HepG2 (cell line): ENCODE measurements around the gene HSF2BP. TPM values are rescaled to one million over a fixed set of nuclear protein-coding genes. Genes with fewer than 3 reads are reported as not detected.
A peak's percentile ranks its signal among the peaks of the same experiment; 100 is the strongest.

ENCODE experiments used
- DR1 ChIP-seq: sonication (generic); formaldehyde crosslinking; IDR thresholded peaks from 2 replicates; pipeline ENCODE4 v1.8.0; 2021; ENCODE audit warnings: mild to moderate bottlenecking, missing genetic modification reagents, inconsistent platforms
- MTA1 ChIP-seq: sonication (generic); formaldehyde crosslinking; IDR thresholded peaks from 2 replicates; pipeline ENCODE4 v1.4.0; 2020; ENCODE audit warnings: missing genetic modification reagents, mild to moderate bottlenecking, borderline replicate concordance
- NFKB2 ChIP-seq: sonication (generic); formaldehyde crosslinking; IDR thresholded peaks from 2 replicates; pipeline ENCODE4 v1.4.0; 2020; ENCODE audit warnings: missing genetic modification reagents, borderline replicate concordance
- POLR2G ChIP-seq: fragments of 200-400 bp; formaldehyde crosslinking; IDR thresholded peaks from 2 replicates; pipeline ENCODE4 v1.6.1; 2018; ENCODE audit warnings: mild to moderate bottlenecking, low read depth, low read length, moderate library complexity
- RFX5 ChIP-seq: IDR thresholded peaks from 2 replicates; pipeline ENCODE4 v1.6.1; 2011; ENCODE audit warnings: low read depth, low read length, improper control_type of control experiment
- SATB2 ChIP-seq: sonication (generic); formaldehyde crosslinking; IDR thresholded peaks from 2 replicates; pipeline ENCODE4 v1.5.0; 2020; ENCODE audit warnings: missing genetic modification reagents
- SOX13 ChIP-seq, 3 experiments: fragments of 450-650 bp in 1 of 3; sonication (generic) in 1 of 3; formaldehyde crosslinking in 1 of 3; IDR thresholded peaks in 2 of 3; conservative IDR thresholded peaks in 1 of 3; 2 replicates each; pipeline versions ENCODE4 v1.5.0 to v1.6.1; 2016 to 2020; ENCODE audit warnings: antibody characterized with exemption in 1 of 3, mild to moderate bottlenecking in 1 of 3, missing compliant biosample characterization in 1 of 3, missing genetic modification reagents in 1 of 3, moderate library complexity in 1 of 3
- YY1 ChIP-seq: IDR thresholded peaks from 2 replicates; pipeline ENCODE4 v1.6.1; 2011; ENCODE audit warnings: low read length, low read depth, moderate library complexity, mild to moderate bottlenecking; ENCODE audit not compliant: insufficient read depth, insufficient replicate concordance
- ZFP37 ChIP-seq: sonication (generic); formaldehyde crosslinking; IDR thresholded peaks from 2 replicates; pipeline ENCODE4 v1.4.0; 2020; ENCODE audit warnings: missing genetic modification reagents, borderline replicate concordance
- ZFP90 ChIP-seq: sonication (generic); formaldehyde crosslinking; IDR thresholded peaks from 2 replicates; pipeline ENCODE4 v1.8.0; 2022; ENCODE audit warnings: missing genetic modification reagents, mild to moderate bottlenecking, inconsistent platforms, borderline replicate concordance
- ZMYM4 ChIP-seq: sonication (generic); formaldehyde crosslinking; IDR thresholded peaks from 2 replicates; pipeline ENCODE4 v1.8.1; 2023; ENCODE audit warnings: mild to moderate bottlenecking, missing genetic modification reagents
- ZNF225 ChIP-seq: sonication (generic); formaldehyde crosslinking; IDR thresholded peaks from 2 replicates; pipeline ENCODE4 v1.4.0; 2020; ENCODE audit warnings: mild to moderate bottlenecking, missing genetic modification reagents
- ZNF331 ChIP-seq: sonication (generic); formaldehyde crosslinking; IDR thresholded peaks from 2 replicates; pipeline ENCODE4 v1.4.0; 2020; ENCODE audit warnings: missing genetic modification reagents
- ZNF776 ChIP-seq: sonication (generic); formaldehyde crosslinking; IDR thresholded peaks from 2 replicates; pipeline ENCODE4 v1.4.0; 2020; ENCODE audit warnings: mild to moderate bottlenecking, missing genetic modification reagents
- ZNF816 ChIP-seq: sonication (generic); formaldehyde crosslinking; IDR thresholded peaks from 2 replicates; pipeline ENCODE4 v1.8.0; 2022; ENCODE audit warnings: missing genetic modification reagents, mild to moderate bottlenecking, borderline replicate concordance
- polyA plus RNA-seq, 8 experiments: library from polyadenylated mRNA; depleted of rRNA in 3 of 8; stranded (reverse) in 7 of 8; unstranded in 1 of 8; fragments of >200 nt; fragmentation: Illumina TruSeq in 4 of 8; extraction: Trizol in 4 of 8; gene quantifications; 2 replicates each; pipeline versions ENCODE4 v1.2.1 to v1.2.3, GENCODE V29; 2011 to 2016; ENCODE audit warnings: low read depth in 4 of 8, missing spikeins in 1 of 8, mixed read lengths in 1 of 8; ENCODE audit not compliant: insufficient read depth in 1 of 8
- total RNA-seq, 5 experiments: library from RNA; depleted of rRNA; stranded (reverse); fragments of >200 nt; fragmentation: Illumina TruSeq; extraction: Trizol; gene quantifications; 2 replicates each; pipeline ENCODE4 v1.2.3, GENCODE V29; 2016; ENCODE audit warnings: low read depth in 1 of 5
- TF ChIP-seq, protein P1 (sequence below): IDR thresholded peaks from 2 replicates; pipeline ENCODE4 v1.6.1; 2016
- TF ChIP-seq, protein P2 (sequence below): sonication (generic); formaldehyde crosslinking; IDR thresholded peaks from 2 replicates; pipeline ENCODE4 v1.8.1; 2023; ENCODE audit warnings: mild to moderate bottlenecking, missing genetic modification reagents, borderline replicate concordance
- TF ChIP-seq, protein P3 (sequence below): sonication (generic); formaldehyde crosslinking; IDR thresholded peaks from 2 replicates; pipeline ENCODE4 v1.9.0; 2021; ENCODE audit warnings: mild to moderate bottlenecking, missing genetic modification reagents
- TF ChIP-seq, protein P4 (sequence below): sonication (generic); formaldehyde crosslinking; IDR thresholded peaks from 2 replicates; pipeline ENCODE4 v1.9.0; 2021; ENCODE audit warnings: missing genetic modification reagents, borderline replicate concordance

HSF2BP gene
- total and polyA plus RNA-seq, 2 of the 13 experiments (the other 11 are each of a cell fraction or from before 2014, with no cell fraction given) = 0.67 to 2.2 TPM

DNA sequence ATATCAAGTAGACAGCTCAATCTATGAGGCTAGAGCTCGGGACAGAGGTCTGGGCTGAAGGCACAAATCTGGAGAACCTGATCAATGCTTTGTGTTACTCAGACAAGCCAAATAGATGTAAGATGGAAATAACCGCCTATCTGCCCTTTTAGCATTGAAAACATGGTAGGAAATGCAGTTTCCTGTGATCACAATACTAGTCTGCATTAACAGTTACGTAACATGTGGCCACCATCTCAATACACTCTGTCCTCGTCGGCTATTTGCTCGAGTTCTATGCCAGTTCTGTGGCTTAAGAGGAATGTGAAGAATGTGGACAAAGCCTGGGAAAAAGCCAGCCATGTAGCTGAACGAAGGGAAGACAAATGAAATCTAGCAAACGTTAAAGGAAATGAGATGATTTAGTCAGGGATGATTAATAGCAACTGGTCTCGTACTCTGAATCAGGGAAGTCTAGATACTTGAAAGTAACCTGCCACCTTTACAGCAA, 73.3 kb downstream of the HSF2BP start (continued):
- no peak for TF ChIP-seq RFX5
- TF ChIP-seq SOX13 (IDR thresholded peaks at IDR 0.05) = peak; percentile 52; the same call in 1 of the 2 replicates
- peak in 1 of 2 experiments; percentile 95; a peak in 2 of 4 replicates for TF ChIP-seq SOX13 (CRISPR knock-in tag; conservative IDR thresholded peaks at IDR 0.05 in 1 of 2, IDR thresholded peaks at IDR 0.05 in 1 of 2)
- TF ChIP-seq MTA1 = no peak
- TF ChIP-seq ZMYM4 (CRISPR knock-in tag) = peak; percentile 76; the same call in 1 of the 2 replicates
- TF ChIP-seq, protein P1, sequence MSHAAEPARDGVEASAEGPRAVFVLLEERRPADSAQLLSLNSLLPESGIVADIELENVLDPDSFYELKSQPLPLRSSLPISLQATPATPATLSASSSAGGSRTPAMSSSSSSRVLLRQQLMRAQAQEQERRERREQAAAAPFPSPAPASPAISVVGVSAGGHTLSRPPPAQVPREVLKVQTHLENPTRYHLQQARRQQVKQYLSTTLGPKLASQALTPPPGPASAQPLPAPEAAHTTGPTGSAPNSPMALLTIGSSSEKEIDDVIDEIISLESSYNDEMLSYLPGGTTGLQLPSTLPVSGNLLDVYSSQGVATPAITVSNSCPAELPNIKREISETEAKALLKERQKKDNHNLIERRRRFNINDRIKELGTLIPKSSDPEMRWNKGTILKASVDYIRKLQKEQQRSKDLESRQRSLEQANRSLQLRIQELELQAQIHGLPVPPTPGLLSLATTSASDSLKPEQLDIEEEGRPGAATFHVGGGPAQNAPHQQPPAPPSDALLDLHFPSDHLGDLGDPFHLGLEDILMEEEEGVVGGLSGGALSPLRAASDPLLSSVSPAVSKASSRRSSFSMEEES (CRISPR knock-in tag) = 0 out of 2 replicates have a peak, but pooled peaks have one; percentile 58
- no peak for TF ChIP-seq ZFP37
- TF ChIP-seq ZFP90 = no peak
- no peak for TF ChIP-seq POLR2G
- TF ChIP-seq DR1 (CRISPR knock-in tag) = no peak
- TF ChIP-seq YY1 = no peak
- no peak for TF ChIP-seq SATB2 (CRISPR knock-in tag)
- TF ChIP-seq, protein P2, sequence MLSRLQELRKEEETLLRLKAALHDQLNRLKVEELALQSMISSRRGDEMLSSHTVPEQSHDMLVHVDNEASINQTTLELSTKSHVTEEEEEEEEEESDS (CRISPR knock-in tag) = no peak
- no peak for TF ChIP-seq NFKB2 (CRISPR knock-in tag)
- TF ChIP-seq, protein P3, sequence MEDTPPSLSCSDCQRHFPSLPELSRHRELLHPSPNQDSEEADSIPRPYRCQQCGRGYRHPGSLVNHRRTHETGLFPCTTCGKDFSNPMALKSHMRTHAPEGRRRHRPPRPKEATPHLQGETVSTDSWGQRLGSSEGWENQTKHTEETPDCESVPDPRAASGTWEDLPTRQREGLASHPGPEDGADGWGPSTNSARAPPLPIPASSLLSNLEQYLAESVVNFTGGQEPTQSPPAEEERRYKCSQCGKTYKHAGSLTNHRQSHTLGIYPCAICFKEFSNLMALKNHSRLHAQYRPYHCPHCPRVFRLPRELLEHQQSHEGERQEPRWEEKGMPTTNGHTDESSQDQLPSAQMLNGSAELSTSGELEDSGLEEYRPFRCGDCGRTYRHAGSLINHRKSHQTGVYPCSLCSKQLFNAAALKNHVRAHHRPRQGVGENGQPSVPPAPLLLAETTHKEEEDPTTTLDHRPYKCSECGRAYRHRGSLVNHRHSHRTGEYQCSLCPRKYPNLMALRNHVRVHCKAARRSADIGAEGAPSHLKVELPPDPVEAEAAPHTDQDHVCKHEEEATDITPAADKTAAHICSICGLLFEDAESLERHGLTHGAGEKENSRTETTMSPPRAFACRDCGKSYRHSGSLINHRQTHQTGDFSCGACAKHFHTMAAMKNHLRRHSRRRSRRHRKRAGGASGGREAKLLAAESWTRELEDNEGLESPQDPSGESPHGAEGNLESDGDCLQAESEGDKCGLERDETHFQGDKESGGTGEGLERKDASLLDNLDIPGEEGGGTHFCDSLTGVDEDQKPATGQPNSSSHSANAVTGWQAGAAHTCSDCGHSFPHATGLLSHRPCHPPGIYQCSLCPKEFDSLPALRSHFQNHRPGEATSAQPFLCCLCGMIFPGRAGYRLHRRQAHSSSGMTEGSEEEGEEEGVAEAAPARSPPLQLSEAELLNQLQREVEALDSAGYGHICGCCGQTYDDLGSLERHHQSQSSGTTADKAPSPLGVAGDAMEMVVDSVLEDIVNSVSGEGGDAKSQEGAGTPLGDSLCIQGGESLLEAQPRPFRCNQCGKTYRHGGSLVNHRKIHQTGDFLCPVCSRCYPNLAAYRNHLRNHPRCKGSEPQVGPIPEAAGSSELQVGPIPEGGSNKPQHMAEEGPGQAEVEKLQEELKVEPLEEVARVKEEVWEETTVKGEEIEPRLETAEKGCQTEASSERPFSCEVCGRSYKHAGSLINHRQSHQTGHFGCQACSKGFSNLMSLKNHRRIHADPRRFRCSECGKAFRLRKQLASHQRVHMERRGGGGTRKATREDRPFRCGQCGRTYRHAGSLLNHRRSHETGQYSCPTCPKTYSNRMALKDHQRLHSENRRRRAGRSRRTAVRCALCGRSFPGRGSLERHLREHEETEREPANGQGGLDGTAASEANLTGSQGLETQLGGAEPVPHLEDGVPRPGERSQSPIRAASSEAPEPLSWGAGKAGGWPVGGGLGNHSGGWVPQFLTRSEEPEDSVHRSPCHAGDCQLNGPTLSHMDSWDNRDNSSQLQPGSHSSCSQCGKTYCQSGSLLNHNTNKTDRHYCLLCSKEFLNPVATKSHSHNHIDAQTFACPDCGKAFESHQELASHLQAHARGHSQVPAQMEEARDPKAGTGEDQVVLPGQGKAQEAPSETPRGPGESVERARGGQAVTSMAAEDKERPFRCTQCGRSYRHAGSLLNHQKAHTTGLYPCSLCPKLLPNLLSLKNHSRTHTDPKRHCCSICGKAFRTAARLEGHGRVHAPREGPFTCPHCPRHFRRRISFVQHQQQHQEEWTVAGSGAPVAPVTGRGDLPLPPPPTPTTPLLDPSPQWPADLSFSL (CRISPR knock-in tag) = no peak
- TF ChIP-seq ZNF225 = no peak
- TF ChIP-seq ZNF331 (CRISPR knock-in tag) = peak; percentile 78; the same call in 1 of the 2 replicates
- TF ChIP-seq ZNF816 (CRISPR knock-in tag) = no peak
- TF ChIP-seq, protein P4, sequence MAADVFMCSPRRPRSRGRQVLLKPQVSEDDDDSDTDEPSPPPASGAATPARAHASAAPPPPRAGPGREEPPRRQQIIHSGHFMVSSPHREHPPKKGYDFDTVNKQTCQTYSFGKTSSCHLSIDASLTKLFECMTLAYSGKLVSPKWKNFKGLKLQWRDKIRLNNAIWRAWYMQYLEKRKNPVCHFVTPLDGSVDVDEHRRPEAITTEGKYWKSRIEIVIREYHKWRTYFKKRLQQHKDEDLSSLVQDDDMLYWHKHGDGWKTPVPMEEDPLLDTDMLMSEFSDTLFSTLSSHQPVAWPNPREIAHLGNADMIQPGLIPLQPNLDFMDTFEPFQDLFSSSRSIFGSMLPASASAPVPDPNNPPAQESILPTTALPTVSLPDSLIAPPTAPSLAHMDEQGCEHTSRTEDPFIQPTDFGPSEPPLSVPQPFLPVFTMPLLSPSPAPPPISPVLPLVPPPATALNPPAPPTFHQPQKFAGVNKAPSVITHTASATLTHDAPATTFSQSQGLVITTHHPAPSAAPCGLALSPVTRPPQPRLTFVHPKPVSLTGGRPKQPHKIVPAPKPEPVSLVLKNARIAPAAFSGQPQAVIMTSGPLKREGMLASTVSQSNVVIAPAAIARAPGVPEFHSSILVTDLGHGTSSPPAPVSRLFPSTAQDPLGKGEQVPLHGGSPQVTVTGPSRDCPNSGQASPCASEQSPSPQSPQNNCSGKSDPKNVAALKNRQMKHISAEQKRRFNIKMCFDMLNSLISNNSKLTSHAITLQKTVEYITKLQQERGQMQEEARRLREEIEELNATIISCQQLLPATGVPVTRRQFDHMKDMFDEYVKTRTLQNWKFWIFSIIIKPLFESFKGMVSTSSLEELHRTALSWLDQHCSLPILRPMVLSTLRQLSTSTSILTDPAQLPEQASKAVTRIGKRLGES = no peak
- no peak for TF ChIP-seq ZNF776 (CRISPR knock-in tag)
